OCI-LY7 (cell line): ENCODE data around the gene SYNJ2. TPM values are rescaled to one million over a fixed set of nuclear protein-coding genes. Genes with fewer than 3 reads are reported as not detected.

ENCODE experiments used
- BruUV-seq: library from RNA; stranded (reverse); fragments of 400-500 nt; replicated peaks from 2 replicates; lab custom pipeline; 2021; lab: Mats Ljungman, UMichigan
- CTCF ChIA-PET: fragments of 300-600 bp; sonication (Branson Sonifier 250); formaldehyde crosslinking; loops from one replicate; lab custom pipeline; 2022; ENCODE audit warnings: antibody characterized with exemption; ENCODE audit not compliant: unreplicated experiment; lab: Charles Lee
- POLR2A ChIA-PET: fragments of 300-600 bp; sonication (Branson Sonifier 250); formaldehyde crosslinking; loops from one replicate; lab custom pipeline; 2022; ENCODE audit warnings: antibody characterized with exemption; lab: Charles Lee
- DNase-seq: peaks from one replicate; pipeline ENCODE4 v3.0.0-alpha.2; 2015; ENCODE audit warnings: low spot score
- H2AFZ ChIP-seq: fragments of 200-600 bp; sonication (generic), shearing (Covaris generic); 2 replicates; pipeline ENCODE4 v1.6.1; 2014; ENCODE audit warnings: mild to moderate bottlenecking, antibody characterized with exemption, low read length, moderate library complexity
- H3K27ac ChIP-seq: fragments of 200-600 bp; sonication (generic); 2 replicates; pipeline ENCODE4 v1.5.1; 2014; ENCODE audit warnings: mixed run types, low read depth, mild to moderate bottlenecking, moderate library complexity, low read length, inconsistent platforms; ENCODE audit not compliant: poor library complexity, severe bottlenecking
- H3K36me3 ChIP-seq: fragments of 200-600 bp; sonication (generic); 2 replicates; pipeline ENCODE4 v1.6.1; 2014; ENCODE audit warnings: mild to moderate bottlenecking, antibody characterized with exemption, low read length, moderate library complexity, mixed read lengths; ENCODE audit not compliant: insufficient read depth
- H3K4me1 ChIP-seq: fragments of 200-600 bp; sonication (generic); 2 replicates; pipeline ENCODE4 v1.5.1; 2014; ENCODE audit warnings: mild to moderate bottlenecking, low read length; ENCODE audit not compliant: insufficient read depth, poor library complexity, severe bottlenecking
- H3K4me2 ChIP-seq: fragments of 200-600 bp; sonication (generic); 2 replicates; pipeline ENCODE4 v1.6.1; 2014; ENCODE audit warnings: mild to moderate bottlenecking, low read length
- H3K4me3 ChIP-seq: fragments of 200-600 bp; sonication (generic); 2 replicates; pipeline ENCODE4 v1.5.1; 2014; ENCODE audit warnings: mild to moderate bottlenecking, low read depth, low read length; ENCODE audit not compliant: poor library complexity, severe bottlenecking
- H3K79me2 ChIP-seq: fragments of 200-600 bp; sonication (generic); 2 replicates; pipeline ENCODE4 v1.6.1; 2016; ENCODE audit warnings: low read depth, mild to moderate bottlenecking, low read length, moderate library complexity, mixed read lengths; ENCODE audit not compliant: insufficient read depth
- H3K9me2 ChIP-seq: fragments of 200-600 bp; sonication (generic); 2 replicates; pipeline ENCODE4 v1.6.1; 2016; ENCODE audit warnings: mild to moderate bottlenecking, low read length, mixed read lengths; ENCODE audit not compliant: insufficient read depth
- H3K9me3 ChIP-seq: fragments of 200-600 bp; sonication (generic); 2 replicates; pipeline ENCODE4 v1.6.1; 2014; ENCODE audit warnings: mild to moderate bottlenecking, mixed run types, low read length, mixed read lengths
- H4K20me1 ChIP-seq: fragments of 200-600 bp; sonication (generic); 2 replicates; pipeline ENCODE4 v1.6.1; 2014; ENCODE audit warnings: mild to moderate bottlenecking, antibody characterized with exemption, low read length, moderate library complexity, mixed read lengths; ENCODE audit not compliant: insufficient read depth
- CTCF ChIP-seq: fragments of 200-600 bp; sonication (generic); conservative IDR thresholded peaks from 2 replicates; pipeline ENCODE4 v1.5.1; 2014; ENCODE audit warnings: mild to moderate bottlenecking, antibody characterized with exemption, low read length, moderate library complexity, mixed read lengths
- EZH2phosphoT487 ChIP-seq: fragments of 200-600 bp; sonication (generic); IDR thresholded peaks from 2 replicates; pipeline ENCODE4 v1.6.1; 2018; ENCODE audit warnings: low read depth, borderline replicate concordance, mild to moderate bottlenecking, mixed run types, antibody characterized with exemption, low read length, moderate library complexity, mixed read lengths
- intact Hi-C: fragments of 100-400 bp; cut with micrococcal nuclease; formaldehyde crosslinking; loops from one replicate; pipeline ENCODE4 v1.10.0; 2022; ENCODE audit not compliant: unreplicated experiment
- total RNA-seq, 2 experiments: library from RNA; depleted of rRNA in 1 of 2; stranded (reverse); fragments of >200 nt in 1 of 2; shearing (Covaris generic) in 1 of 2; gene quantifications; 2 replicates each; pipeline ENCODE4 v1.2.3, GENCODE V29; 2014 to 2022

The SYNJ2 gene
- total RNA-seq, 2 experiments from 2014 or later: 0.21 TPM; not detected in 1

DNA sequence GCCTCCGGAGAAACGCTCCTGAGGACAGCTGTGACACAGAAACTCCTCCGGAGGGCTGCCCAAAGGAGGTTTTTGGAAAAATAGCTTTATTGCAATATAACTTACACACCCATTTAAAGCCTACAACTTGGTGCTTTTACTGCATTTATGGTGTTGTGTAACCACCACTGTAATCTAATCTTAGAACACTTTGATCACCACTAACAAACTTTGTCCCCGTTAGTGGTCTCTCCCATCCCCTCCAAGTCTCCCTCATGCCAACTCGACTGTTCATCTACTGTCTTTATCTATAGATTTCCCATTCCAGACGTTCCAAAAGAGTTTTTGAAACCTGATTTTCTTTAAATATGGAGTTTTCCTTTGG, 62.8 kb downstream of the SYNJ2 start:
- Histone ChIP-seq H4K20me1 (no peaks in the 10 kb centered on the region), H3K27ac (no peak overlapping the region), H3K4me3 (no peak overlapping the region), H3K4me2 (no peak overlapping the region), H3K36me3 (no peaks in the 10 kb centered on the region), H3K9me3 (no peaks in the 10 kb centered on the region), H3K4me1 (no peaks in the 10 kb centered on the region), H3K9me2 (no peaks in the 10 kb centered on the region), H2AFZ (no peak overlapping the region), H3K79me2 (no peaks in the 10 kb centered on the region)
- TF ChIP-seq EZH2phosphoT487 (no peak), CTCF (no peak)
- intact Hi-C loops: no loop called here
- BruUV-seq: no TSS peak
- no peak for DNase-seq
- POLR2A ChIA-PET: interaction anchor here (0.7 kb wide), 1 partner anchor 32 kb away, joined by 4 read pairs; no protein-coding TSS in a partner anchor
- CTCF ChIA-PET: no interaction called here

DNA sequence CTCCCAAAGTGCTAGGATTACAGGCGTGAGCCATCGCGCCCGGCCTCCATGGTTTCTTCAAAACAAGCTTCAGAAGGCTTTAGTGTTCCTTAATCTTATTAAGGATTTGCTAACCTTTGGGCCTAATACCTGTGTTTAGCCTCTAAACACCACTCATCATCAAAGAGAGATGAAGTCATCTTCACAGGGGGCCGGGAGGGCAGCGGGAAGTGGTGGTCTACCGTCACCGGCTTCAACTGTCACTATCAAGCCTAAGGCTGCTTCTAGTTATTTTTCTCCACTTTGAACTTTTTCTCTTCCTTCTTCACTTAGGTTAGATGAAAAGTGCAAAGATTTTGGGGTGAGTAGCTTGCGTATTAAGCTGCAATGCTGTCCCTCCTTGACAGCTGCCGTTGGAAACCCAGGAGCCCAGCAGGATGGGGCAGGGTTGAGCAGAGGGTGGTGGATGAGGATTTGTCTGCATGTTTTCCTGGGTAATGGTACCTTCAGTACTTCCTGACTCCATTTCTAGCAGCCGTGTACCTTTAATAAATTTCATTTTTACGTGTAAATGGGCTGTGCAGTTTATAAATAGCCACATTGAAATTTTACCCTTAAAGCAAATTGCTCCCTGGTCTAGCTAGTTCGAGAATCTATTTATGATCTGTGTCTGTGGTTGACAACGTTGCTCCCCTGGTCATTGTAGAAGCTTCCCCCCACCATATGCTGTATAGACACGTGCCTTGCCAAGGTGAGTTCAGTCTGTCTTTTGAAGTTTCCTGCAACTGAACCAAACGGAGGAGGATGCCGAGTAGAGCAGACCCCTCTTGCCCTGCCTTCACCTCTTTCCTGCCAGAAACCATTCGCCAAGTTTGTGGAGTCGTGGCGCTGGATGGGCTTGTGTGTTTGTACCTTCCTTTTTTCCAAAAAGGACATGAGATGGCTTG, 64.8 kb downstream of the SYNJ2 start:
- Histone ChIP-seq H3K4me1 (no peaks in the 10 kb centered on the region), H3K36me3 (no peaks in the 10 kb centered on the region), H3K9me3 (no peaks in the 10 kb centered on the region), H3K27ac (no peak overlapping the region), H3K9me2 (no peaks in the 10 kb centered on the region), H3K4me3 (no peak overlapping the region), H2AFZ (no peak overlapping the region), H3K79me2 (no peaks in the 10 kb centered on the region), H3K4me2 (no peak overlapping the region), H4K20me1 (no peaks in the 10 kb centered on the region)
- no TSS peak for BruUV-seq
- no peak for DNase-seq
- CTCF ChIA-PET: no interaction called here
- intact Hi-C loops: no loop called here
- TF ChIP-seq EZH2phosphoT487 (no peak), CTCF (no peak)
- POLR2A ChIA-PET: no interaction called here

DNA sequence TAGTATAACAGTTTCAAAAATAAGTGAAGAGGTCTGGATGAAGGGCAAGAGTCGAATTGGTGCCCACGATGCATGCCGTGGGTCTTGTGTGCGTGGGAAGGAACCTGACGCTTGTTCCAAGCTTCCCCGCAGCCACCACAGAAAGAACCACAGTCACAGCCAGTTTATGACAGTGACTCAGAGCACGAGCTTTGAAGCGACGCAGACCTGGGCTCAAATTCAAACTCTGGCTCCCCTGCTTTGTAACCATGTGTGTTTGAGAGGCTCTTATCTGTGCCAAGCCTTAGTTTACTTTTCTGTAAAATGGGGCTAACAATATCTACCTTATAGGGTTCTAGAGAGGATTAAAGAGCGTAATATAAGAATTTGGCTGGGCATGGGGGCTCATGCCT, 65.5 kb downstream of the SYNJ2 start:
- no peak overlapping the region for H2AFZ ChIP-seq
- no peak for TF ChIP-seq EZH2phosphoT487
- TF ChIP-seq CTCF: no peak
- POLR2A ChIA-PET: no interaction called here
- no peak for DNase-seq
- no peaks in the 10 kb centered on the region for H4K20me1 ChIP-seq
- CTCF ChIA-PET: no interaction called here
- H3K4me1 ChIP-seq: no peaks in the 10 kb centered on the region
- intact Hi-C loops: no loop called here
- H3K79me2 ChIP-seq: no peaks in the 10 kb centered on the region
- H3K4me2 ChIP-seq: no peak overlapping the region
- H3K36me3 ChIP-seq: no peaks in the 10 kb centered on the region
- H3K27ac ChIP-seq: no peak overlapping the region
- BruUV-seq: no TSS peak
- H3K4me3 ChIP-seq: no peak overlapping the region
- no peaks in the 10 kb centered on the region for H3K9me3 ChIP-seq
- no peaks in the 10 kb centered on the region for H3K9me2 ChIP-seq
